GM23338 (cell line): Measurements from ENCODE around the gene ZNF28. TPM values are rescaled to one million over a fixed set of nuclear protein-coding genes. Genes with fewer than 3 reads are reported as not detected.
"Not testable (repeated sequence)": the region's sequence is repeated elsewhere in the genome, so short reads cannot be mapped to it uniquely, and the experiment has no call there.

ENCODE experiments used
- ATAC-seq: fragments of 200-7000 bp; cut with Tn5 transposase; 3 replicates; pipeline ENCODE4 v1.9.1; 2020
- DNase-seq: peaks from one replicate; pipeline ENCODE4 v3.0.0-alpha.2; 2015; ENCODE audit warnings: low spot score
- H2AFZ ChIP-seq: fragments of 200-600 bp; sonication (generic); 2 replicates; pipeline ENCODE4 v1.8.0; 2016; ENCODE audit warnings: antibody characterized with exemption, mild to moderate bottlenecking, moderate library complexity
- H3F3A ChIP-seq: fragments of 200-600 bp; sonication (generic); replicated peaks from 2 replicates; pipeline ENCODE4 v1.8.0; 2017; ENCODE audit warnings: antibody characterized with exemption, mixed run types, low read depth
- H3K27ac ChIP-seq: fragments of 200-600 bp; sonication (generic); 2 replicates; pipeline ENCODE4 v1.6.1; 2016; ENCODE audit warnings: low read depth
- H3K27me3 ChIP-seq: fragments of 200-600 bp; sonication (generic); 2 replicates; pipeline ENCODE4 v1.8.0; 2016; ENCODE audit warnings: mild to moderate bottlenecking, mixed run types, moderate library complexity; ENCODE audit not compliant: insufficient read depth
- H3K36me3 ChIP-seq: fragments of 200-600 bp; sonication (generic); 2 replicates; pipeline ENCODE4 v1.8.0; 2016; ENCODE audit warnings: mild to moderate bottlenecking; ENCODE audit not compliant: insufficient read depth
- H3K4me1 ChIP-seq: fragments of 200-600 bp; sonication (generic); 2 replicates; pipeline ENCODE4 v1.8.0; 2016; ENCODE audit warnings: mild to moderate bottlenecking, moderate library complexity; ENCODE audit not compliant: insufficient read depth
- H3K4me2 ChIP-seq: fragments of 200-600 bp; sonication (generic); 2 replicates; pipeline ENCODE4 v1.7.1; 2017; ENCODE audit warnings: mixed run types
- H3K4me3 ChIP-seq: fragments of 200-600 bp; sonication (generic); 2 replicates; pipeline ENCODE4 v1.6.1; 2016; ENCODE audit warnings: mixed run types
- H3K79me2 ChIP-seq: fragments of 200-600 bp; sonication (generic); replicated peaks from 2 replicates; pipeline ENCODE4 v1.8.0; 2017; ENCODE audit warnings: mild to moderate bottlenecking; ENCODE audit not compliant: insufficient read depth
- H3K9me2 ChIP-seq: fragments of 200-600 bp; sonication (generic); 2 replicates; pipeline ENCODE4 v1.8.0; 2017; ENCODE audit not compliant: insufficient read depth
- H4K20me1 ChIP-seq: fragments of 200-600 bp; sonication (generic); replicated peaks from 2 replicates; pipeline ENCODE4 v1.8.0; 2017; ENCODE audit warnings: mild to moderate bottlenecking; ENCODE audit not compliant: insufficient read depth
- H3K27ac Mint-ChIP-seq: 2 replicates; pipeline ENCODE4 v1.8.0; 2020; ENCODE audit warnings: inconsistent platforms, mild to moderate bottlenecking, moderate library complexity, mixed read lengths
- H3K27me3 Mint-ChIP-seq: 3 replicates; pipeline ENCODE4 v1.8.0; 2022; ENCODE audit warnings: low read depth, mild to moderate bottlenecking, moderate library complexity, mixed read lengths, inconsistent platforms; ENCODE audit not compliant: insufficient read depth, poor library complexity
- H3K36me3 Mint-ChIP-seq: 3 replicates; pipeline ENCODE4 v1.8.0; 2021; ENCODE audit warnings: low read depth, mild to moderate bottlenecking, inconsistent platforms, moderate library complexity, mixed read lengths
- H3K4me1 Mint-ChIP-seq: 3 replicates; pipeline ENCODE4 v1.8.0; 2020; ENCODE audit warnings: mild to moderate bottlenecking, inconsistent platforms, mixed read lengths
- H3K4me3 Mint-ChIP-seq: 3 replicates; pipeline ENCODE4 v1.8.0; 2021; ENCODE audit warnings: moderate library complexity, mild to moderate bottlenecking, inconsistent platforms, mixed read lengths
- H3K9me3 Mint-ChIP-seq: 3 replicates; pipeline ENCODE4 v1.8.0; 2020; ENCODE audit warnings: moderate library complexity, mild to moderate bottlenecking, inconsistent platforms, mixed read lengths
- CREB1 ChIP-seq: fragments of 250-450 bp; sonication (Bioruptor Pico); IDR thresholded peaks from 2 replicates; pipeline ENCODE4 v1.5.0; 2020; ENCODE audit warnings: low read depth, mild to moderate bottlenecking, moderate library complexity
- ETS1 ChIP-seq: IDR thresholded peaks from 2 replicates; pipeline ENCODE4 v1.6.1; 2016; ENCODE audit warnings: antibody characterized with exemption
- EZH2 ChIP-seq: fragments of 200-600 bp; sonication (generic); IDR thresholded peaks from one replicate; pipeline ENCODE4 v1.8.0; 2017; ENCODE audit warnings: antibody characterized with exemption, mild to moderate bottlenecking, low read depth; ENCODE audit not compliant: unreplicated experiment
- JUNB ChIP-seq: IDR thresholded peaks from one replicate; pipeline ENCODE4 v1.6.1; 2016; ENCODE audit warnings: antibody characterized with exemption; ENCODE audit not compliant: unreplicated experiment
- POLR2AphosphoS5 ChIP-seq: IDR thresholded peaks from 2 replicates; pipeline ENCODE4 v1.6.1; 2016; ENCODE audit warnings: antibody characterized with exemption, low read depth
- STAT1 ChIP-seq: IDR thresholded peaks from one replicate; pipeline ENCODE4 v1.6.1; 2016; ENCODE audit warnings: antibody characterized with exemption; ENCODE audit not compliant: unreplicated experiment
- ZNF114 ChIP-seq: fragments of 250-450 bp; sonication (Bioruptor Pico); IDR thresholded peaks from 2 replicates; pipeline ENCODE4 v1.5.0; 2020; ENCODE audit warnings: mild to moderate bottlenecking, moderate library complexity
- ZNF331 ChIP-seq: fragments of 250-450 bp; sonication (Bioruptor Pico); IDR thresholded peaks from 2 replicates; pipeline ENCODE4 v1.5.0; 2020; ENCODE audit warnings: low read depth, mild to moderate bottlenecking, moderate library complexity
- polyA plus RNA-seq: library from polyadenylated mRNA; unstranded; fragments of >200 nt; fragmentation: Nextera tagmentation; extraction: Ambion mirVana; gene quantifications from 2 replicates; pipeline ENCODE4 v1.2.1, GENCODE V29; 2016
- total RNA-seq: library from RNA; depleted of rRNA; stranded (reverse); fragments of >200 nt; shearing (Covaris generic); gene quantifications from 2 replicates; pipeline ENCODE4 v1.2.3, GENCODE V29; 2014
- TF ChIP-seq, protein P1 (sequence below): IDR thresholded peaks from one replicate; pipeline ENCODE4 v1.6.1; 2018; ENCODE audit warnings: antibody characterized with exemption; ENCODE audit not compliant: unreplicated experiment

Gene ZNF28
- total and polyA plus RNA-seq, 2 experiments from 2014 or later = 12.5 to 42.0 TPM

DNA sequence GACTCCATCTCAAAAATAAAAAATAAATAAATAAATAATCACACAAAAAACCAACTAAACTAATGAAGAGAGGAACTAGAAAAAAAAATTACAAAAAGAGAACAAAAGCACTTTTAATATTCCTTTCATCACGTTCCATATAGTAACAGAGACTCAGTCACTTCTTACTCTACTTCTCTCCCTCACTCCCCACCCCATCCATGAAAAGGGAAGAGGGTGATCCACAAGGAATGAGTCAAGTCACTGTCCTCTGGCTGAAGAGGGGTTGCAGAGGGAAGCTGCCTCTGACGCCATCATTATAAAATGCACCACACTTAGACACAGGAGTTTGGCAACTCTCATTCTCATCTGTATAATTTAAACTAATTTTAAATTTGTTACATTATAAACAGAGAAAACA, 38.6 kb downstream of the ZNF28 start:
- H3K36me3 ChIP-seq, H3K4me3 ChIP-seq, H2AFZ ChIP-seq, H3K27ac Mint-ChIP-seq, ATAC-seq, H4K20me1 ChIP-seq, H3K79me2 ChIP-seq, H3K4me3 Mint-ChIP-seq, H3F3A ChIP-seq, H3K9me3 Mint-ChIP-seq, DNase-seq, H3K4me1 Mint-ChIP-seq, H3K27ac ChIP-seq, H3K9me2 ChIP-seq, H3K4me1 ChIP-seq, H3K4me2 ChIP-seq, H3K36me3 Mint-ChIP-seq: not testable (repeated sequence)
- peaks cover 29% of the 10 kb centered on the region for H3K27me3 Mint-ChIP-seq
- H3K27me3 ChIP-seq = peaks cover 26% of the 10 kb centered on the region

GRCh38 chr19:52778811-52779210, 42.6 kb downstream of the ZNF28 start:
- Histone ChIP-seq H3K27ac (no peak overlapping the region), H3K4me1 (no peaks in the 10 kb centered on the region), H4K20me1 (no peaks in the 10 kb centered on the region), H3K4me3 (no peak overlapping the region), H2AFZ (no peak overlapping the region), H3K36me3 (no peaks in the 10 kb centered on the region), H3K79me2 (no peaks in the 10 kb centered on the region), H3K27me3 (no peaks in the 10 kb centered on the region), H3K4me2 (no peak overlapping the region), H3K9me2 (no peaks in the 10 kb centered on the region), H3F3A (no peaks in the 10 kb centered on the region)
- DNase-seq = no peak
- Mint-ChIP-seq H3K36me3 (no peaks in the 10 kb centered on the region; the same call in 1 of the 3 replicates), H3K4me1 (no peaks in the 10 kb centered on the region), H3K4me3 (no peak overlapping the region), H3K27me3 (peaks cover 7% of the 10 kb centered on the region), H3K9me3 (no peaks in the 10 kb centered on the region), H3K27ac (no peak overlapping the region)
- TF ChIP-seq STAT1 (no peak), EZH2 (no peak), JUNB (no peak), CREB1 (CRISPR knock-in tag) (no peak), ZNF114 (CRISPR knock-in tag) (no peak), POLR2AphosphoS5 (no peak), ZNF331 (CRISPR knock-in tag) (no peak), ETS1 (no peak)
- TF ChIP-seq, protein P1, sequence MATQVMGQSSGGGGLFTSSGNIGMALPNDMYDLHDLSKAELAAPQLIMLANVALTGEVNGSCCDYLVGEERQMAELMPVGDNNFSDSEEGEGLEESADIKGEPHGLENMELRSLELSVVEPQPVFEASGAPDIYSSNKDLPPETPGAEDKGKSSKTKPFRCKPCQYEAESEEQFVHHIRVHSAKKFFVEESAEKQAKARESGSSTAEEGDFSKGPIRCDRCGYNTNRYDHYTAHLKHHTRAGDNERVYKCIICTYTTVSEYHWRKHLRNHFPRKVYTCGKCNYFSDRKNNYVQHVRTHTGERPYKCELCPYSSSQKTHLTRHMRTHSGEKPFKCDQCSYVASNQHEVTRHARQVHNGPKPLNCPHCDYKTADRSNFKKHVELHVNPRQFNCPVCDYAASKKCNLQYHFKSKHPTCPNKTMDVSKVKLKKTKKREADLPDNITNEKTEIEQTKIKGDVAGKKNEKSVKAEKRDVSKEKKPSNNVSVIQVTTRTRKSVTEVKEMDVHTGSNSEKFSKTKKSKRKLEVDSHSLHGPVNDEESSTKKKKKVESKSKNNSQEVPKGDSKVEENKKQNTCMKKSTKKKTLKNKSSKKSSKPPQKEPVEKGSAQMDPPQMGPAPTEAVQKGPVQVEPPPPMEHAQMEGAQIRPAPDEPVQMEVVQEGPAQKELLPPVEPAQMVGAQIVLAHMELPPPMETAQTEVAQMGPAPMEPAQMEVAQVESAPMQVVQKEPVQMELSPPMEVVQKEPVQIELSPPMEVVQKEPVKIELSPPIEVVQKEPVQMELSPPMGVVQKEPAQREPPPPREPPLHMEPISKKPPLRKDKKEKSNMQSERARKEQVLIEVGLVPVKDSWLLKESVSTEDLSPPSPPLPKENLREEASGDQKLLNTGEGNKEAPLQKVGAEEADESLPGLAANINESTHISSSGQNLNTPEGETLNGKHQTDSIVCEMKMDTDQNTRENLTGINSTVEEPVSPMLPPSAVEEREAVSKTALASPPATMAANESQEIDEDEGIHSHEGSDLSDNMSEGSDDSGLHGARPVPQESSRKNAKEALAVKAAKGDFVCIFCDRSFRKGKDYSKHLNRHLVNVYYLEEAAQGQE = no peak
- ATAC-seq = no peak

GRCh38 chr19:52756447-52756846, 65.0 kb downstream of the ZNF28 start:
- not testable (repeated sequence) for H3K27ac Mint-ChIP-seq, H3K9me2 ChIP-seq, H3K4me1 ChIP-seq, ATAC-seq, H3K27ac ChIP-seq, H3F3A ChIP-seq, H3K36me3 ChIP-seq, H3K79me2 ChIP-seq, H3K4me3 ChIP-seq, H3K4me2 ChIP-seq, H3K27me3 Mint-ChIP-seq, H3K4me3 Mint-ChIP-seq, H3K27me3 ChIP-seq, DNase-seq, H3K36me3 Mint-ChIP-seq, H4K20me1 ChIP-seq, H2AFZ ChIP-seq
- H3K9me3 Mint-ChIP-seq = peaks cover 14% of the 10 kb centered on the region
- peaks cover 13% of the 10 kb centered on the region for H3K4me1 Mint-ChIP-seq
